ENCODE data around the gene SHISA7. TPM values are rescaled to one million over a fixed set of nuclear protein-coding genes. Genes with fewer than 3 reads are reported as not detected.
"Not testable (repeated sequence)": the region's sequence is repeated elsewhere in the genome, so short reads cannot be mapped to it uniquely, and the experiment has no call there.

SHISA7 gene
- polyA plus RNA-seq, 4 donors, result 0.10 to 0.14 (median 0.13) TPM

GRCh38 chr19:55449469-55449868, 6.4 kb upstream of the SHISA7 start:
- no peak for DNase-seq (ENCODE audit: low read depth in 4 of 4, low spot score in 3 of 4)

GRCh38 chr19:55448175-55448490, 5.0 kb upstream of the SHISA7 start:
- not testable (repeated sequence) for DNase-seq (ENCODE audit: low read depth in 4 of 4, low spot score in 3 of 4)

- no peak for DNase-seq (ENCODE audit: low read depth in 4 of 4, low spot score in 3 of 4)
Observed at GRCh38 chr19:55447421-55448174, 4.5 kb upstream of the SHISA7 start.

- DNase-seq (ENCODE audit: low read depth in 4 of 4, low spot score in 3 of 4), result no peak
Observed at GRCh38 chr19:55446060-55446459, 3.0 kb upstream of the SHISA7 start.

GRCh38 chr19:55444646-55445045, 1.5 kb upstream of the SHISA7 start:
- no peak for DNase-seq (ENCODE audit: low read depth in 4 of 4, low spot score in 3 of 4)

- no peak for DNase-seq (ENCODE audit: low read depth in 4 of 4, low spot score in 3 of 4)
Observed at GRCh38 chr19:55443824-55444480, 852 bp upstream of the SHISA7 start.

- DNase-seq (ENCODE audit: low read depth in 4 of 4, low spot score in 3 of 4), result no peak
Observed at GRCh38 chr19:55442372-55442961, 633 bp downstream of the SHISA7 start.

- DNase-seq (ENCODE audit: low read depth in 4 of 4, low spot score in 3 of 4), result no peak
Observed at GRCh38 chr19:55441692-55442321, 1.3 kb downstream of the SHISA7 start.

GRCh38 chr19:55441319-55441691, 1.8 kb downstream of the SHISA7 start:
- DNase-seq (ENCODE audit: low read depth in 4 of 4, low spot score in 3 of 4), result no peak

- DNase-seq (ENCODE audit: low read depth in 4 of 4, low spot score in 3 of 4), result no peak
Observed at GRCh38 chr19:55440411-55441105, 2.5 kb downstream of the SHISA7 start.

- DNase-seq (ENCODE audit: low read depth in 4 of 4, low spot score in 3 of 4), result no peak
Observed at GRCh38 chr19:55439052-55439451, 4.0 kb downstream of the SHISA7 start.

GRCh38 chr19:55437410-55437809, 5.7 kb downstream of the SHISA7 start:
- no peak for DNase-seq (ENCODE audit: low read depth in 4 of 4, low spot score in 3 of 4)

GRCh38 chr19:55436847-55437246, 6.3 kb downstream of the SHISA7 start:
- no peak for DNase-seq (ENCODE audit: low read depth in 4 of 4, low spot score in 3 of 4)

- DNase-seq (ENCODE audit: low read depth in 4 of 4, low spot score in 3 of 4), result no peak
Observed at GRCh38 chr19:55435020-55435419, 8.1 kb downstream of the SHISA7 start.

- DNase-seq (ENCODE audit: low read depth in 4 of 4, low spot score in 3 of 4), result no peak
Observed at GRCh38 chr19:55434356-55434919, 8.7 kb downstream of the SHISA7 start.

- no peak for DNase-seq (ENCODE audit: low read depth in 4 of 4, low spot score in 3 of 4)
Observed at GRCh38 chr19:55433292-55433691, 9.8 kb downstream of the SHISA7 start.

GRCh38 chr19:55432241-55432959, 10.7 kb downstream of the SHISA7 start:
- no peak for DNase-seq (ENCODE audit: low read depth in 4 of 4, low spot score in 3 of 4)

GRCh38 chr19:55431183-55431582, 11.9 kb downstream of the SHISA7 start:
- no peak for DNase-seq (ENCODE audit: low read depth in 4 of 4, low spot score in 3 of 4)

GRCh38 chr19:55426042-55426441, 17.1 kb downstream of the SHISA7 start:
- DNase-seq (ENCODE audit: low read depth in 4 of 4, low spot score in 3 of 4), result no peak

GRCh38 chr19:55424518-55424917, 18.6 kb downstream of the SHISA7 start:
- no peak for DNase-seq (ENCODE audit: low read depth in 4 of 4, low spot score in 3 of 4)

Data from right renal pelvis (tissue), 4 donors.